GM18868 (cell line): ENCODE data around the gene PELI3.
"Not testable (repeated sequence)": the region's sequence is repeated elsewhere in the genome, so short reads cannot be mapped to it uniquely, and the experiment has no call there.

Experiments used
- ATAC-seq: cut with Tn5 transposase; IDR thresholded peaks from one replicate; pipeline ENCODE4 v1.9.1; 2021; ENCODE audit warnings: mild to moderate bottlenecking, moderate library complexity; ENCODE audit not compliant: unreplicated experiment

PELI3 gene

DNA sequence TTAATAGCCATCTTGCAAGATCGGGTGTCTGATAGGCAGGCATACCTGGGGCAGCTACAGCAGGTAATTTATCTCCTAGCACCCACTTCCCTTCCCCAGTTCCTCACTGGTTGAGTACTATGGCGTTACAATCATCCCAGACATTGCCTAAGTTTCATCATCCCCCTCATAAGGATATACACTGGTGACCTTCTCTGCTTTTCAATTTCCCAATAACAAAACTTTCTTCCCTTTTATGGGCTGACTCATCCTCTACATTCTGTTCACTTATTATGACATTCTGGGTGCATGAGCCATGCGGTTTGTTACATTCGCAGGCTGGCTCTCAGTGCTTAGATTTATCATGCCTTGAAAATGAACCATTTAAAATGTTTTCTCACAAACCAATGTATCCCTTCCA is 23.1 kb upstream of the PELI3 start:
- ATAC-seq: no peak

DNA sequence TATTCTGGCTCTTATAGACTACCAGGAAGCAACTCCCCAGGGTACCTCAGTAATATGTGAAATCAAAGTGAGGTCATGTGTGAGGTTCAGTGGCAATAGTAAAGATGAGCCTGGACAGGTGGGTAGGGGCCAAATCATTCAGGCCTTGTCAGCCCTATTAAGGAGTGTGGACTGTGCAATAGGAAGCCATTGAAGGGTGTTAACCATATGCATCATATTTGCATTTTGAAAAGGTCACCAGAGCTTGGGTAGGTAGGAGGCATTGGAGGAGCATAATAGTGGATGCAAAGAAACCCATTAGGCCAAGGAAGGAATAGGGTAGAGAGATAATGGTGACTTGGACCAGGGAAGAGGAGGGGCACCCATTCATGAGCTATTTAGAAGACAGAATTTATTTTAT is 19.7 kb upstream of the PELI3 start:
- ATAC-seq: no peak

DNA sequence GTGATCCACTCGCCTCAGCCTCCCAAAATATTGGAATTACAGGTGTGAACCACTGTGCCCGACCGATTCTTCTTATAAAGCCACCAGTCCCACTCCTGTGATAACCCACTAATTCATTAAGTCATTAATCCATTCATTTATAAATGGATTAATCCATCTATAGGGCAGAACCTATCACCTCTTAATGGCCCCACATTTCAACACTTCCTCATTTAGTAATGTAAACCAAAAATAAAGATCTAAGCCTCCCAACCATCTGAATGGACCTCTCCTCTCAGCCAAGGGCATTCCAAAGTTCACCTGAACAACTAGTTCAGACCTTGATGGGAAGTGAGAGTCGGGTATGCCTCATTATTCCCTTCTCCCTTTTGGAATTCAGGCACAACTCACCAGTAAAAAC is 18.2 kb upstream of the PELI3 start:
- ATAC-seq: no peak

DNA sequence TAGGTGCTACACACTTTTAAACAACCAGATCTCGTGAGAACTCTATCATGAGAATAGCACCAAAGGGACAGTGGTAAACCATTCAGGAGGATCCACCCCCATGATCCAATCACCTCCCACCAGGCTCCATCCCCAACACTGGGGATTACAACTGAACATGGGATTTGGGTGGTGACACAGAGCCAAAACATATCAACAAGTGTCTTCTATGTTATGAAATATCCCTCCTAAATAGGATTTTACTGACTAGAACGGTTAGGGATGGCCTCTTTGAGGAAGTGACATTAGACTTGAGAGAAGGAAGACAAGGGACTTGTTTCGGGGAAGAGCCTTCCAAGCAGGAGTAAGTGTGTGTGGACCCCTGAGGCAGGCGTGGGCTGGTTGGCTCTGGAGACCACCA is 16.1 kb upstream of the PELI3 start:
- ATAC-seq: no peak

DNA sequence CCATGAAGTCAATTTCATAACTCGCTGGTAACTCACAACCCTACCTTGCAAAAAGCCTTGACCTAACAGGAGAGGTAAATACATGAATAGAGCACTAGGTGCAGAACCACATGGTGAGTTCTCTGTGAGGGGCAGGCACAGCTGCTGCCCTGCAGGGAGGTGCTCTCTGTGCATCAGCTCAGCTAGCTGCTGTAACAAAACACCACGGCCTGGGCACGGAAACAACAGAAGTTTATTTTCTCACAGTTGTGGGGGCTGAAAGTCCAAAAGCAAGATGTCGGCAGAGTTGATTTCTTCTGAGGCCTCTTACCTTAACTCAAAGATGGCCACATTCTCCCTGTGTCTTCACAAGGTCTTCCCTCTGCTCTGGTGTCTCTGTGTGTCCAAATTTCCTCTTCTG is 15.0 kb upstream of the PELI3 start:
- no peak for ATAC-seq

DNA sequence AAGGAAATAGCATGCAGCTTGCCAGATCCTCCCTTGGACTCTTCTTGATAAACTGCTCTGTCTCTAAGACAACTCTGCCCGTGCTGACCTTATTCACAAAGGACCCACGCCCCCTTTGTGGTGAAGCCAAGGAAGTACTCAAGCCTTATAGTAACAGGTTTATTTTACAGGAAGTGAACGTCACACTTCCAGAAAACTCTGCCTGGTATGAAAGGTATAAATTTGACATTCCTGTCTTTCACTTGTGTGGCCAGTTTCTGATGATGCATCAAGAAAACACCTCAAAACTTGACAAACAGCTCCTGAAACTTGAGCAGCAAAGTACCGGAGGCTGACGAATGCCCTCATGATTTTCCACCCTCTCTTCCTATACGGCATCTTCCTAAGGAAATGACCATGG is 12.5 kb upstream of the PELI3 start:
- ATAC-seq: no peak

DNA sequence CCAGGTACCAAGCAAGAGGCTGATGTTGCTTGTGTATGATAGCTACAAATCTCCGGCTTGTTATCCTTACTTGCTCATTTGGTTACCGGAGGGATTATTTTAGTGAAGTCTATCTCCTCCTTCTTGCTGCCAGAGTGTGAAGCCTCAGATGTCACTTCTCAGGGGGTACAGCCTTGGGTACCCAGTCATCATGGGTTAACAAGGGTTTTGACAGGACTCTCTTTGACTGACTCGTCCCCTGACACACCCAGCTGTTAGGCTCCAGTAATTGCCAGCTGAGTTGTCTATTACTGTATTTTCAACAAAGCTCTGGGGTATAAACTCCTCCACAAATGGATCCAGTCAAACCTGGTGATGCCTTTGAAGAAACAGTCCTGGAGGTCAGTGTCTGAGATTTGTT is 11.9 kb upstream of the PELI3 start:
- ATAC-seq: no peak

DNA sequence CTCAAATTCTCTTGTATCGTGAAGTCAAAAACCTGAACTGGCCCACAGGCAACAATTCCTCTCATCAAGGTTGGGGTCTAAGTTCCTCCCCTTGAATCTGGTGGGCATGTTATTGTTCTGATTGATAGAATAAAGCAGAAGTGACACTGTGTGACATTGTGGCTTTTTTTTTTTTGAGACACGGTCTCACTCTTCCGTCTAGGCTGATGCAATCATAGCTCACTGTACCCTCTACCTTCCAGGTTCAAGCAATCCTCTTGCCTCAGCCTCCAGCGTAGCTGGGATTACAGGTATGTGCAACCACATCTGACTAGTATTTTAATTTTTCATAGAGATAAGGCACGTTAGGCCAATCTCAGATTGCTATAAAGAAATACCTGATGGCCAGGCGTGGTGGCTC is 8.9 kb upstream of the PELI3 start:
- ATAC-seq: no peak

DNA sequence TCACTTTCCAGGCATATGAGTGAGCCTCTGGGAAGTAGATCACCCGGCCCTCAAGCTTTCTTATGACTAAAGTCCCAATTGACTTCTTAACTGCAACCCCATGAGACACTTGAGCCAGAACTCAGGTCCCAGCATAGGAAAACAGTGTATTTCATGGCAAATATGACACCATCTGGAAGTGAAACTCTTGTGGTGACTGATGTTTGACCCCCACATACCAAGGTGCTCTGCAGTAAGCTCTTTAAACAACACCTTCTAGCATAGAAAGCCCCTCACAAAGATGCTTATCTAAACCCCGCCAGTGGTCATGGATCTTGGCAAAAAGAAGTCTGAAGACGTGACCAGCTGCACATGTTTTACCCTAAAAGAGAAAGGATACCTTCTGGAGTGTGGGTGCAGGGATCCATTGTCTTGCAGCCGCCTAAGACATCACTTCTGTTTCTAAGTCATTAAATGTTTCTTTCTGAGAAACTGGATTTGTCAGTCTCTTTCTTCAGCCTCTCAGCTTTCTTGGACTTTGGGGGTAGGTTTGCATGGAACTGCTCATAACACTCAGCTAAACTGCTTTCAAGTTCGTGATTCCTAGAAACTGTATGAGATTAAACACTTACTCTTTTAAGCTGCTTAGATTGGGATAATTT is 7.4 kb upstream of the PELI3 start:
- peak; percentile 57 for ATAC-seq

DNA sequence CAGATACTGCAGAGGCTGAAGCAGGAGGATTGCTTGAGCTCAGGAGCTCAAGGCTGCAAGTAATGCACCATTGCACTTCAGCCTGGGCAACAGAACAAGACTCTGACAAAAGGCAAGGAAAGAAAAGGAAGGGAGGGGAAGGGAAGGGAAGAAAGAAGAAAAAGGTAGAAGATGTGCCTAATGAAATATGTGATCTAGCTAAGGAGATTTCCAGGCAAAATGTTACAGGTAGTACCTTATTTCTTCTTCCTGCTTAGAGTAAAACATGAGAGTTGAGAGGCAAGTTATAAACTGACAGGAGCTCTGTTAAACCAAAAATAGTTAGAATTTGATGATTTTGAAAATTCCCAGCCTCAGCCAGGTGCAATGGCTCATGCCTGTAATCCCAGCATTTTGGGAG is 4.7 kb upstream of the PELI3 start:
- no peak for ATAC-seq

DNA sequence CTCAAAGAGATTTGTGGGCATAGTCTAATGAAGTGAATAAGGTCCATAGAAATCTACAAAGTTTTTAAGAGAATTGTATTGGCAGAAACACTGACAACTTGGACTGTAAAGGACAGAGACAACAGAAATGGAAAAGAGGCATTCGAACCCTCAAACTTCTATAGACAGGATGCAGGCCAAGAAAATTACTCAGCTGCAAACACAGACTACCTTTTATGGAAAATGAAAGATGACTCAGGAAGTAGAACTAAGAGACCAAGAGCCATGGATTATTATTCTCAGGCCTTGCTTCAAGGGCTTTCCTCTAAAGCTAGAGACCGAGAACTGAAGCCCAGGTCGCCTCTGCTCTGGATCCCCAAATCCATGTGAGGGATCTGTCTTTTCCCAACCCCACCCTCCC is 3.8 kb upstream of the PELI3 start:
- no peak for ATAC-seq

DNA sequence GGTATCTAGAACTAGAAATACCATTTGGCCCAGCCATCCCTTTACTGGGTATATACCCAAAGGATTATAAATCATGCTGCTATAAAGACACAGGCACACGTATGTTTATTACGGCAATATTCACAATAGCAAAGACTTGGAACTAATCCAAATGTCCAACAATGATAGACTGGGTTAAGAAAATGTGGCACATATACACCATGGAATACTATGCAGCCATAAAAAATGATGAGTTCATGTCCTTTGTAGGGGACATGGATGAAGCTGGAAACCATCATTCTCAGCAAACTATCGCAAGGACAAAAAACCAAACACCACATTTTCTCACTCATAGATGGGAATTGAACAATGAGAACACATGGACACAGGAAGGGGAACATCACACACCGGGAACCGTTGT is 2.6 kb upstream of the PELI3 start:
- not testable (repeated sequence) for ATAC-seq

DNA sequence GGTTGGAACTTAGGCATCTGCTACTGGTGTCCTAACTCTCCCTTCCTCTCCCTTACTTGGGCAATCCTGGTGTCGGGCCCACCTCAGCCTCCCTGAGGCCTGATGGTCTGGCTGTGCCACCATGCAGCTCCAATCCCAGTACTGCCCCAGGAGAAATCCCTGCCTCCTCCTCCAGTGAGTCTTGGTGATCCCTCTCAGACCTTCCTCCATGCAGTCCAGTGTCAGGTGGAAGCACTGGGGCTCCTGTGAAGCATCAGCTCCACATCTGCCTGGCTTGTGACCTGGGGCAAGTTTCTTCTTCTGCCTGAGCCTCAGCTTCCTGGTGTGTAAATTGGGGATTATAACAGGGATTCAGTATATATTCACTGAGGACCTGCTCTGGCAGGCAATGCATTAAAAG is 1.8 kb upstream of the PELI3 start:
- ATAC-seq: no peak

DNA sequence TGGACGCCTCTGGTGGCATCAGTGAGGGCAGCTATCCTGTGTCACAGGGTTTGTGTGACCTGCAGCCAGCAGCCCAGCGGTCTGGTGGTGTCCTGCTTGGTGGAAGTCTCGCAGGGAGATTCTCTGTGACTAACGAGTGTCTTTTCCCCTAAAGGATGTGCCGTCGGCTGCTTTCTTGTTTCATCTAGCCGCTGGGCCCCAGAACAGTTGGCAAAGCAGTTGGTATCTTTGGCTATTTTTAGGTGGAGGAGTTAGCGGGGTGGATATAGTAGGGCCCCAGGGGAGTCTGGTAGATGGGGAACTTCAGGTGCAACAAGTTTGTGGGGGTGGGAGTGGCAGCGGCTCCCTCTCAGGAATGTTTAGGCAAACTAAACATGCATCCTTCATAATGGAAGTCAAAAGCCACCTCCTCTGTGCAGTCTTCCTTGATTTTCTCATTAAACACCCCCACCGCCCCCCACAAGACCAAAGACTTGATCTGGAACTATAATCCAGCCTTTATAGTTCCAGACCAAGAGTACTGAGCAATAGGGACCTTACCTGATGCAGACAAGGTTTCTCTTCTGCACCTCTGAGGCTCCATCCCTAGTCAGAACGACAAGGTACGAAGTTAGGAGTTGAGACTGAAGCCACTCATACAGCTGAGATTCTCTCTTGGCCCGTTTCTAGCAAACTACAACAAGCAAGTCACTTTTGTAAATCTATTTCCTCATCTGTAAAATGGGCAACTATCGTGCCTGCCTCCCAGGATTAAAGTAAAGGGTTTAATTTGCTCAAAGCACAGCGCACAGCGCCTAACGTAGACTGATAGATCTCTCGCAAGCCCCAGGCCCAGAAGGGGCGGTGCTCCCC is 1.1 kb upstream of the PELI3 start:
- no peak for ATAC-seq

DNA sequence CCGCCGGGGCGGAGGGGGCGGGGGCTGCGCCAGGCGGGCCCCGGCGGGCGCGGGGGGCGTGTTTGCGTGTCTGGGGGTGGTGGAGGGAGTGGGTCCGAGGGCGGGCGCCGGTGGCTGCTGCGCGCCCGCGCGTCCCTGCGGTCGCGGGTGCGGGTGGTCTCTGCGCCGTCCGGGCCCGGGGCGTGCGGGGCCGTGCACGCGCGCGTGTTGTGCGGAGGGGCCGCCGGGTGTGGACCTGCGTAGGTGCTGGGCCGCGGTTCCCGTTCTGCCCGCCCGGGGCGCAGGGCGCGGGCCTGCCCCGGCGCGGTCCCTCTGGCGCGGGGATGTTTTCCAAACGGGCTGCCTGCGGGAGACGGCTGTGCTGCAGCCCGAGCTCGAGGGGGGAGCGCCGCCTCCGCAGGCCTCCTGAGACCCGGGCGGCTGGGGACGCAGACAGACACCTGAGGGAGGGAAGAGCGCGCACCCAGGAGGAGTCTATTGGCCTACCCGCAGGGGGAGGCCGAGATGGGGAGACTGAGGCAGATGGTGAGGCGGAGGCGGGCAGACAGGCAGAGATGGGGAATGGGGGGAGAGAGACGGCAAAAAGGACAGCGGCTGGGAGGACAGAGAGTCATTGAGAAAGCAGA is 442 bp downstream of the PELI3 start:
- peak; percentile 33 for ATAC-seq

DNA sequence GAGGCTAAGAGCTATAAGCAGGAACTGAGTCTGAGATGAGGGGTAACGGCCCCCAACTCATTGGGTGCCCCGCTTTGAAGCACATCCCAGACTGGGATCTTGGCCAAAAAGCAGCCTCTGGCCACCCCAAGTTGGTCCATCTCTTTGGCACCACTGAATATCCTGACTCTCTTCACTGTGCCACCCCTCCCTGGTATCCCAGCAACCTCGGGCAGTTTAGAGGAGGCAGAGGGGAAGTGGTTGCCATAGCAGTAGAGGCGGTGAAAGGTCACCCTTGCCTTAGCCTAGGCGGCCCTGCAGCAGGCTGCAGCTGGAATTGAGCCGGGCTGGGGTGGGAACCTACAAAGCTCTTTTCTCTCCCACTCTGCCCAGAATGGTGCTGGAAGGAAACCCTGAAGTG is 1.1 kb downstream of the PELI3 start:
- ATAC-seq: no peak

DNA sequence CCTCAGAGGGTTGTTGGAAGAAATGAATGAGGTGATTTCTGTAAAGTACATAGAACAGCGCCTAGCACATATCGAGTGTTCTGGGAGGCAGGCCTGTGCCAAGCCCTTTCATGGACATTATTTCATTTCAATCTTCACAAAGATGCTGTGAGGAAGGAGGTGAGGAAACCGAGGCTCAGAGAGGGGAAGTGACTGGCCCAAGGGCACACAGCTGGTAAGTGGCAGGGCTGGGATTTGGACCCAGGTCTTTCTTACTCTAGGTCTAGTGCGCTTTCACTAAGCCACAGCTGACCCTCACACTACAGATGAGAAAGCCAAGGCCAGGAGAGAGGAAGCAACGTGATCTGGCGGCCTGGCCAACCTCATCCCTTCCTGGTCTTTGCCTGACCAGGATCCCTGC is 2.0 kb downstream of the PELI3 start:
- ATAC-seq: no peak

DNA sequence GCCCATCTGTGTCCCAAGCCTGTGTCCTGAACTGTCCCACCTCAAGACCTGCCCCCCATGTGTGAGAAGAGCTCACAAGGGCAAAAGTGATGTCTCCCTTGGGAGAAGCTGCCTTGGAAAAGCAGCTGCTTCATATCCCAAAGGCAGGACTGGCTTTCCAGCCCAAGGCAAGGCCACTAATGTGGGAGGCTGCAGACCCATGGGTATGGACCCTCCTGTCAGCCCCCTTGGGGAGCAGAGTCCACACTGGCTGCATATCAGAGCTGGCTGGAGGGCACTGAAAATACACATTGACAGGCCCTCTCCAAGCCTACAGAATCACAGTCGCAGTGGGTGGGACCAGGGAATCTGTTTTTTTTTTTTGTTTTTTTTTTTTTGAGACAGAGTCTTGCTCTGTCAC is 2.7 kb downstream of the PELI3 start:
- no peak for ATAC-seq

DNA sequence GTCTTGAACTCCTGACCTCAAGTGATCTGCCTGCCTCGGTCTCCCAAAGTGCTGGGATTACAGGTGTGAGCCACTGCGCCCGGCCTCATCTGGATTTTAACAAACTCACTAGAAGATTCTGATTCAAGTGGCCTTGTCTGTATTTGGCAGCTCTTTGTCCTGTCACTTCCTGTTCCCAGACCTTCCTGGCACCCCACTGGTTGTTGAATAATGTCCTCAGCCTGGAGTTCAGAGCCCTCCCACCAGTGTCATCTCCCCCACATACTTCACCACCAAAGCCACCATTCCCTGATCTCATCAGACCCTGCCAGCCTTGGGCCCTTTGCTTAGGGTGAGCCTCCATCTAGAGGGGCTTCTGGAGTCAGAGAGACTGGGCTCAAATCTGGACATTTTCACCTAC is 3.3 kb downstream of the PELI3 start:
- no peak for ATAC-seq

DNA sequence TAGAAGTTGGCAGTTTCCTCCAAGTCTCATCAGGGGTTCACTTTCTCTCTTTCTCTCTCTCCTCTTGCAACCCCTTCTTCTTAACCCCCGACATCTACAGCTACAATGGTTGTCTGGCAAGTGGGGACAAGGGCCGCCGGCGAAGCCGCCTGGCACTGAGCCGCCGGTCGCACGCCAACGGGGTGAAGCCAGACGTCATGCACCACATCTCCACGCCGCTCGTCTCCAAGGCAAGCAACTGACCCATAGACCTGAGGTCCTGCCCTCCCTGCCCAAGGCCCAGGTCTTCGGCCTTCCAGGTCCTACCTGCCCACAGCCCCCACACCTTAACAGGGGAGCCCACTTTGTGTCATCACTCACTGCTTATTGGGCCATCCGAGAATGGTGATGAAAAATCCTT is 4.4 kb downstream of the PELI3 start:
- ATAC-seq: no peak

DNA sequence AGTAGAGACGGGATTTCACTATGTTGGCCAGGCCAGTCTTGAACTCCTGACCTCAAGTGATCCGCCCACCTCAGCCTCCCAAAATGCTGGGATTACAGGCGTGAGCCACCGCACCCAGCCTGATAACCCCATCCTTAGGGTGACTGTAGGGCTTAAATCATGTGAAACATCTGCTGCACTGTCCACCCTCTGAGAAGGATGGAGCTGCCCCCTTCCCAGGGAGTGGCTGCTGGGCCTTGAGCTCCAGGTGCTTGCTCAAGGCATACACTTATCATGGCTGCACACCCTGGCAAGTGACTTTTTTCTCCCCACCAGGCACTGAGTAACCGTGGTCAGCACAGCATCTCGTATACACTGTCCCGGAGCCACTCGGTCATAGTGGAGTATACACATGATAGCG is 5.3 kb downstream of the PELI3 start:
- no peak for ATAC-seq

DNA sequence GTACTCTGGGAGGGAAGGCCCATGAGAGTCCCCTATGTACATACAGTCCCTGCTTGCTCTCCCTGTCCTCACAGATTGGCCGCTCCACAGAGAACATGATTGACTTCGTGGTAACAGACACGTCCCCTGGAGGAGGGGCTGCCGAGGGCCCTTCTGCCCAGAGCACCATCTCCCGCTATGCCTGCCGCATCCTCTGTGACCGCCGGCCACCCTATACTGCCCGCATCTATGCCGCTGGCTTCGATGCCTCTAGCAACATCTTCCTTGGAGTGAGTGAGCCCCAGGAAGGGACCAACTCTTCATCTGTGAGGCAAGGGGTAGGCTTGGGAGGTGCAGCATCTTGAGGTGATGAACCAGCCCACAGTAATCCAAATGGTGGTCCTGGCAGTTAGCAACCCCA is 6.5 kb downstream of the PELI3 start:
- no peak for ATAC-seq
